Immature natural killer cell (primary cell): ENCODE results near the gene GHDC. TPM values are rescaled to one million over a fixed set of nuclear protein-coding genes. Genes with fewer than 3 reads are reported as not detected.

ENCODE experiments used
- DNase-seq, 3 donors: peaks; one replicate each; pipeline ENCODE4 v3.0.0; 2022; ENCODE audit warnings: mixed read lengths in 1 of 3
- H3K27ac Mint-ChIP-seq, 6 donors: one replicate each; pipeline ENCODE4 v1.8.0; 2020; ENCODE audit warnings: mixed read lengths in 6 of 6, mild to moderate bottlenecking in 5 of 6, inconsistent platforms in 4 of 6, moderate library complexity in 3 of 6
- H3K27me3 Mint-ChIP-seq, 3 donors: one replicate each; pipeline ENCODE4 v1.8.0; 2020 to 2021; ENCODE audit warnings: low read depth in 3 of 3, mild to moderate bottlenecking in 3 of 3, mixed read lengths in 3 of 3, moderate library complexity in 3 of 3, inconsistent platforms in 1 of 3
- H3K36me3 Mint-ChIP-seq, 3 donors: one replicate each; pipeline ENCODE4 v1.8.0; 2020; ENCODE audit warnings: mixed read lengths in 3 of 3, inconsistent platforms in 2 of 3, mild to moderate bottlenecking in 2 of 3
- H3K4me1 Mint-ChIP-seq, 2 donors: one replicate each; pipeline ENCODE4 v1.8.0; 2020; ENCODE audit warnings: inconsistent platforms in 2 of 2, mild to moderate bottlenecking in 2 of 2, mixed read lengths in 2 of 2, moderate library complexity in 1 of 2
- H3K4me3 Mint-ChIP-seq, 5 donors: one replicate each; pipeline ENCODE4 v1.8.0; 2020; ENCODE audit warnings: mild to moderate bottlenecking in 5 of 5, mixed read lengths in 5 of 5, inconsistent platforms in 3 of 5, moderate library complexity in 3 of 5
- H3K9me3 Mint-ChIP-seq, 6 donors: one replicate each; pipeline ENCODE4 v1.8.0; 2020; ENCODE audit warnings: mild to moderate bottlenecking in 6 of 6, mixed read lengths in 6 of 6, inconsistent platforms in 4 of 6, moderate library complexity in 3 of 6
- polyA plus RNA-seq, 3 donors: library from polyadenylated mRNA; unstranded; fragments of 300-500 nt; fragmentation: Illumina TruSeq; gene quantifications; one replicate each; pipeline ENCODE4 v1.2.3, GENCODE V29; 2021

The GHDC gene
- polyA plus RNA-seq, 3 donors from 2014 or later, result 15.8 to 21.1 (median 19.9) TPM

DNA sequence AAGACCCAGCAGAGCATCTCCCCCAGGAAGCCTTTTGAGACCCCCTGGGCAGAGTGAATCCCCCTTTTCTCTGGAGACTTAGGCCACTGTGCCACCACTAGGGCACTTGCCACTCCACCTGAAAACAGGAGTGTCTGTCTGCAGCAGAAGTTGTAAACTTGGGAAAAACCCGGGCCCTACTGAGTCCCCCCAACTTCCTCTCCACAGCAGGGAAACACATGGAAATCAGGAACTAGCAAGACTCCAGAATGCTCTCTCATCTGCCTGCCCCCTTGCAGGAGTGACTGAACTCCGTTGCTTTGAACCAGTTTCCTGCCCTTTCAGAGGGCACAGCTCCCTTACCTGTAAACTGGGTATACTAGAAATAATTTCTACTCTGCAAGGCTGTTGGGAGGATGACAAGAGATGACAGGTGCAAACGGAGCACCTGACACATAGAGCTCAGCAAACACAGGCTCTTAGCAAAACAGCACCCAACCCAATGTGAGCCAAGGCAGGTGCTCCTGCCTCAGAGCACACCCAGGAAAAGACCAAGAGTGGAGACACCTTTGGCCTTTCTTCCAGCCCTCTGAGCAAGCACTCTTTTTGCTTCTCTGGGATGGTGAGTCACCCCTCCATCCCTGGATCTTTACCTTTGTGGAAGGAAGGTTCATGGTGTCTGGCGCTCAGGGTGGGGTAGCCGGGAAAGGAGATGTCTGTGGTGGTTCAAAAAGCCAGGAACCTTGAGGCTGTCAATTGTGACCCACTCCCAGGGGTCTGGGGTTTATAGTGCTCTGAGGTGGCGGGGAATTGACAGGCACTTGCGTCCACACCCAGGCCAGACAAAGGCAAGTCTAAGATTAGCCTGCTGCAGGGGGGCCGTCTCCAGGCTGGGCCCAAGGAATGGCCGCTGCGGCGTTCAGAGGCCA is 9.3 kb downstream of the GHDC start, which contains the start of gene HCRT:
HCRT (minus strand) TSS at position 740 of the 908 bp plus-strand sequence; CDS start at position 653, 87 bp downstream.
- no peaks in the 10 kb centered on the region for H3K9me3 Mint-ChIP-seq
- peak within 1 kb of the TSS in 4 of 6 donors; percentile 71 to 81 (median 74) for H3K27ac Mint-ChIP-seq
- H3K36me3 Mint-ChIP-seq, result peaks cover 0 to under 1% (median 0%) of the 10 kb centered on the region in 3 donors
- peaks cover 0 to 7% (median 3%) of the 10 kb centered on the region in 3 donors for H3K27me3 Mint-ChIP-seq
- no peak for DNase-seq
- H3K4me3 Mint-ChIP-seq, result peak within 1 kb of the TSS; percentile 80 to 95 (median 92)
- H3K4me1 Mint-ChIP-seq, result peaks cover 34 to 38% of the 10 kb centered on the region in 2 donors

DNA sequence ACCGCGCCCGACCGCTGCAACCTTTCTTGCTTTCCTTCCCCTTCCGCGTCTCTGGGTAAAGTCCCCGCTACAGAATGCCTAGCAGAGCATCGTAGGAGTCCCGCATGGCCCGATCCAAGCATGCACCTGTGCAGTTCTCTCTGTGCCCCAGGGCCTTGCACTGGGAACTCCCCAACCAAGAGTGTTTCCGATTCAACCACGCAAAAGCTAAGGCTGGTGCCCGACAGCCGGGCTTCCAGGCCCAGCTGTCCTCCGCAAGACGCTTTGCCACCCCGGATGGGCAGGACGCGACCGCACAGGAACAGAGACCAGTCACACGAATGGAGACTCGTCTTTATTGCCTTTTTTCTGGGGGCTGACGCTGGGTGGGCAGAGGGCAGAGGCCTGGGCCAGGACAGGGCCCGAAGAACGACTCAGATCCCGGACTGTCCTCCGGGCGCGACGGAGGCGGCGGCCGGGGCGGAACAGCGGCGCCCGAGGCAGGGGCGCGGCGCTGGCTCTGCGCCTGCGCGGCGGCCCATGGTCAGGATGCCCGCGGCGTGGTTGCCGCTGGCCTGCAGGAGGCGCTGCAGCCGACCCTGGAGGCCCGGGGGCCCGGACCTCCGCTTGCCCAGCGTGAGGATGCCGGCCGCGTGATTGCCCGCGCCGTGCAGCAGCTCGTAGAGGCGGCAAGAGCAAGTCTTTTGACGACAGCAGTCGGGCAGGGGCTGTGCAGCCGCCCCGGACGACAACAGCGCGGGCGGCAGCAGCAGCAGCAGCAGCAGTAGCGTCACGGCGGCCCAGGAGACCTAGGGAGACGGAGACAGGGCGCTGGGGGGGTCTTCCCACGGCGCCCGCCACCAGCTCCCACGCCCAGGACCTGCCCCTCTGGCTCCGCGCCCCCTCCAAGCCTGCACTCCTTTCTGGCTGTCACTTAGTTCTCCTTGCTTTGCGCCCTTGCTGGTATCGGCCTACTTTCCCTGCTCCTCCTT is 10.3 kb downstream of the GHDC start:
- peak overlapping the region; percentile 70 to 96 (median 88) for H3K27ac Mint-ChIP-seq
- H3K4me1 Mint-ChIP-seq, result peaks cover 40 to 45% of the 10 kb centered on the region in 2 donors
- H3K36me3 Mint-ChIP-seq, result no peaks in the 10 kb centered on the region
- H3K9me3 Mint-ChIP-seq, result no peaks in the 10 kb centered on the region
- DNase-seq, result peak; percentile 82 to 86 (median 86)
- H3K27me3 Mint-ChIP-seq, result peaks cover 0 to 12% (median 4%) of the 10 kb centered on the region in 3 donors
- H3K4me3 Mint-ChIP-seq, result peak overlapping the region; percentile 89 to 95 (median 94)

DNA sequence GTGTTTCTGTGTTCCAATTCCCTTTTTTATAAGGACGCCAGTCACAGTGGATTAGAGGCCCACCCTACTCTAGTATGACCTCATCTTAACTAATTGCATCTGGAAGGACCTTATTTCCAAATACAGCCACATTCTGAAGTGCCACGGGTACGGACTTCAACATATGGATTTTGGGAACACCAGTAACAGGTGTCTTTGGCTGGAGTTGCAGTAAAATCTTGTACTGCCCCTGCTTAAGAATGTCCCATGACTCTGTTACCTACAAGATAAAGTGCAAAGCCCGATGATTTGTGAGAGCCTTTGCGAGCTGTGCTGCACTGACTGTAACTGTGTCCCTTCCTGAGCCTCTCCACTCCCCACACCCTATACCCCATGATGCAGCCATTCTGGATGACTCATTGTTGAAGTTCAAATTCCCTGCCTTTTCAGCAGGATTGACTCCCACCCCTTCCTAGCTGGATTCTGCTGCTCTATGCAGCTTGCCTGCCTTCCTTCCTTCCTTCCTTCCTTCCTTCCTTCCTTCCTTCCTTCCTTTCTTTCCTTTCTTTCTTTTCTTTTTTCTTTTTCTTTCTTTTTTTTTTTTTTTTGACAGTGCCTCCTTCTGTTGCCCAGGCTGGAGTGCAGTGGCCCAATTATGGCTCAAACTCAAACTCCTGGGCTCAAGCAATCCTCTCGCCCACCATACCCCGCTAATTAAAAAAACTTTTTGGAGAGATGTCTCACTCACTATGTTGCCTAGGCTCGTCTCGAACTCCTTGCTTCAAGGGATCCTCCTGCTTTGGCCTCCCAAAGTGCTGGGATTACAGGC is 11.2 kb downstream of the GHDC start:
- Mint-ChIP-seq H3K4me1 (peaks cover 43 to 45% of the 10 kb centered on the region in 2 donors), H3K36me3 (no peaks in the 10 kb centered on the region), H3K4me3 (peak overlapping the region; percentile 89 to 95 (median 94)), H3K9me3 (no peaks in the 10 kb centered on the region), H3K27ac (peak overlapping the region; percentile 70 to 96 (median 88)), H3K27me3 (peaks cover 2 to 12% (median 4%) of the 10 kb centered on the region in 3 donors)
- DNase-seq, result no peak

DNA sequence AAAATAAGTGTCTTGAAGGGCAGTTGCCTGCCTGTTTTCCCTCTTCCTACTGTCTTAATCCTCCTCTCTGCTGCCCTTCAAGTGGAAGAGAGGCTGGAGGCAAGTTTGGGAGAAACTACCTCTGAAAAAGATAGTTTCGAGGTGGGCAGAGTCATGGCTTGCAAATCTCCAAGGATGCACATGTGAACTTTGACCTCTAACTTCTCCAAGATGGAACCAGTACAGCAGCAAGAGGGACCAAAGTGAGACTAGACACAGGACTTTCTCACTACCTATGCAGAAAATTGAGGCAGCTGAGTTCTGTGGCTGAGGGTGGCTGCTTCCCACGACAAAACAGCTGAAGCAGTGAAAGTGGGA is 12.5 kb downstream of the GHDC start:
- Mint-ChIP-seq H3K36me3 (no peaks in the 10 kb centered on the region), H3K4me3 (peak overlapping the region in 4 of 5 donors; percentile 53 to 66 (median 63)), H3K27ac (peak overlapping the region in 1 of 6 donors; percentile 11), H3K4me1 (peaks cover 43 to 45% of the 10 kb centered on the region in 2 donors), H3K9me3 (no peaks in the 10 kb centered on the region), H3K27me3 (peaks cover 2 to 15% (median 5%) of the 10 kb centered on the region in 3 donors)
- no peak for DNase-seq

DNA sequence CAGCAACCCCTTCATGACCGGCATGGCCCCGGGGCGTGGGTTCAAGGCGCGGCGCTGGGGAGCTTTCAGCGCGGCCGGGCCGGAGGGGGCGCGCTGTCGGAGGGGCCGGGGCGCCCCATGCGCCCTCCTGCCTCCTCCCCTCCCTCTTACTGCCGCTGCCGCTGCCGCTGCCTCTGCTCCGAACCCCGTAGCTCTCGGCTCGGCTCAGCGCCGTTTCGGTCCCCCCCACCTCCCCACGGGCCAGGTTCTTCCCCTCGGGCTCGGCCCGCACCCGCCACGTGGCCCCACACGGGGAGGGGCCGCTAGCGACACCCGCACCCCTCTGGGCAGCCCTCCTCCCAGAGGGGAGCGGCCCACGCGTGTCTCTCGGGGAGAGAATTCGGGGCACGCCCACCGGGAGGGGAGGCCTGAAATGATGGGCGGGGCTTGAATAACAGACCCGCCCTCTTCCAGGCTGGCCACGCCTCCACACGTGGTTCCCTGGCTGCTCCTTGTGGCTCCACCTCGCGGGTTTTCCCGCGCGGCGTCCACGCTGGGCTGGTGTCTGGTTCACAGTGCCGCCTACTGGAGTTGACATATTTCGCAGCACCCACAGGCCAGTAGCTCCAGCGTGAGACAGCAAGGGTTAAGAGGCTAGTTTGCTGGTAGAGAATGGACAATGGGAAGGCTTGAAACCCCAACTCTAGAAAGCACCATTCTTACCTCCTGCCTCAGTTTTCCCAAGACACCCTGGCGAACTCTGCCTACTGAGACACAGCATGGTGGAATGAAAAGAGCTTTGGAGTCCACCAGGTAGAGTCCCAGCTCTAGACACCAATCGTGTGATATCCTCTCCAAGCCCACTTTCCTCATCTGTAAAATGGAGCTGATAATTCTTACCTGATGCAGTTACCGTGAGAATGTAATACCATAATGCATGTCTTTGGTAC is 13.1 kb downstream of the GHDC start, which contains the start of gene KCNH4:
KCNH4 (minus strand) TSS at position 221 of the 929 bp plus-strand sequence; CDS start at position 24, 197 bp downstream.
- H3K36me3 Mint-ChIP-seq, result no peaks in the 10 kb centered on the region
- DNase-seq, result peak; percentile 79 to 84 (median 81)
- H3K4me1 Mint-ChIP-seq, result peaks cover 43 to 45% of the 10 kb centered on the region in 2 donors
- H3K27me3 Mint-ChIP-seq, result peaks cover 2 to 15% (median 6%) of the 10 kb centered on the region in 3 donors
- peak within 1 kb of the TSS in 1 of 6 donors; percentile 11 for H3K27ac Mint-ChIP-seq
- H3K4me3 Mint-ChIP-seq, result peak within 1 kb of the TSS; percentile 51 to 73 (median 65)
- H3K9me3 Mint-ChIP-seq, result no peaks in the 10 kb centered on the region

DNA sequence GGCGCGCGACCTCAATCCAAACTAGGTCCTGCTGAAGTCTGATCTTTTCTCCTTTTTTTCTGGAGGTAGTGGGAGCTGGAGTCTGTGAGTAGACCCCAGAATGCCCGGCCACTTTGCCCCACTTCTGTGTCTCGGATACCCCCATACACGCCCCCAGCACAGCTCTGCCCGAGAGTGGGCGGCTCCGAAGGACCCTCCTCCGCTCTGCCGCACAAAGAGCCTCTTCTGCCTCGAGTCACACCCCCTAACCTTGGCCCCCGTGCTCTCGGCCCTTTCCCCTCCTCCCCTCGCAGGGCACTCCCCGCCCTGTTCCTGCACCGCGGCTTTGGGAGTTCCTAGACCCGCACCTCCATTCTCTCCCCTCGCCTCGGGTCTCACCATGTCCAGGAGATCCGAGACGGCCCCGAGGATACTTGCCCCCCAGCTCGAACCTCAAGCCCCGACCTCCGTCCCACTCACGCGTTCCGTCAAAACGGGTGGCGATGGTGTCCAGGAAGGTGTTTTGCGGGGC is 13.8 kb downstream of the GHDC start:
- Mint-ChIP-seq H3K36me3 (peaks cover 0 to 2% (median 0%) of the 10 kb centered on the region in 3 donors), H3K27me3 (peaks cover 2 to 17% (median 6%) of the 10 kb centered on the region in 3 donors), H3K4me1 (peaks cover 43 to 45% of the 10 kb centered on the region in 2 donors), H3K9me3 (no peaks in the 10 kb centered on the region), H3K27ac (no peak overlapping the region), H3K4me3 (peak overlapping the region; percentile 35 to 73 (median 51))
- no peak for DNase-seq

DNA sequence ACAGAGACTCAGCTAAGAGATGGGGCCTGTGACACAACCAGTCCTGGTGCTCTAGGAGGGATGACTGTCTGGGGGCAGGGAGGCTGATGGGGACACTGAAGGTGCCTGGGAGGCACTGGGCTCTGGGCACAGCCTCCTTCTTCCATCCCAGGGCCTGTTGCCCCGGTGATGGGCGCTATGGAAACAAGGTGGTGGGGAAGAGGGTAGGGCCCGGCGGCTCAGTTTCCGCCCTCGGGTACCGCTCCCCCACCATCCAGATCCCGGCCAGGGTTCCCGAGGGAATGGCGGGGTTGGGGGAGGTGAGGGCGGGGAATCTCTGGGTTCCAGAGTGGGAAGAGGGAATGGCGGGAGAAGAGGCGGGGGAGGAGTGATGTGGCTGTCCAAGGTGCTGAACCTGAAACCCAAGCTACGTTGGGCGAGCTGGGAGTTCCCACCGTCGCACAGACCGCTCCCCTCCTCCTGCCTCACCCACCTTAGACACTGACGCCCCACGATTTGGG is 14.3 kb downstream of the GHDC start:
- no peak overlapping the region for H3K27ac Mint-ChIP-seq
- peaks cover 2 to 16% (median 7%) of the 10 kb centered on the region in 3 donors for H3K27me3 Mint-ChIP-seq
- H3K4me1 Mint-ChIP-seq, result peaks cover 42 to 44% of the 10 kb centered on the region in 2 donors
- H3K36me3 Mint-ChIP-seq, result peaks cover 0 to 7% (median 0%) of the 10 kb centered on the region in 3 donors
- DNase-seq, result no peak
- no peaks in the 10 kb centered on the region for H3K9me3 Mint-ChIP-seq
- H3K4me3 Mint-ChIP-seq, result peak overlapping the region; percentile 35 to 73 (median 53)

DNA sequence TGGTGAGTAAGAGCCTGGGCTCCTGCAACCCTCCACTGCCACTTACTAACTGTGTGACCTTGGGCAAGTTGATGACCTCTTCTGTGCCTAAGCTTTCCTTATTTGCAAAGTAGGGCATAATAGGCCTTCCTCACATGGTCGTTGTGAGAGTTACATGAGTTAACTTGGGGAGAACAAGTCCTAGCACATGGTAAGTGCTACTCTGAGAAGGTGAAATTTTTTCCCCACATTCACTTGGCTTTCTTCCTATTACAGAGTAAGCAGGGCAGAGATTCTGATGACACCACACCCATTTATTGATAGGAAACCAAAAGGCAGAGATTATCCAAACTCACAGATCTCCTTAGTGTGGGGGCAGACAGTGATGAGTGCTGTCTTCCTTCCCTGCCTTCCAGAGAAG is 15.0 kb downstream of the GHDC start:
- Mint-ChIP-seq H3K4me1 (peaks cover 38% of the 10 kb centered on the region in 2 donors), H3K36me3 (peaks cover 0 to 7% (median 0%) of the 10 kb centered on the region in 3 donors), H3K27ac (peak overlapping the region in 1 of 6 donors; percentile 21), H3K9me3 (no peaks in the 10 kb centered on the region), H3K27me3 (peaks cover 2 to 15% (median 12%) of the 10 kb centered on the region in 3 donors), H3K4me3 (peak overlapping the region in 4 of 5 donors; percentile 22 to 54 (median 32))
- no peak for DNase-seq

DNA sequence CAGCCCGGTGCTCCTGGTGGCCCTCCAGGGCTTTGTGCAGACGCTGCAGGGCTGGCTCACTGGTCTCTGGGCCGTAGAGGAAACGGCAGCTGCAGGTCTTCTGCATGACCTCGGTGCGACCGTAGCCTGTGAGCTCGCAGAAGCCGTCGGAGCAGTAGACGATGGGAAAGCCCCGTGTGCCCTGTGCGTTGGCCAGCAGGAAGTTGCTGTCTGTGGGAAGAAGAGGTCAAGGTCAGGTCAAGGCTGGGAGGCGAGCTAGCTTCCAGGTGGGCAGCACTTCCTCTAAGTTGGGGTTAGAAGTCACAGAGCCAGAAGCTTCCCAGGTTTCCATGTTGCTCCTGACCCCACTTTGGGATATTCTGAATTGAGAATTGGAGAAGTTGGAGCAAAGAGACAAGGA is 15.5 kb downstream of the GHDC start:
- Mint-ChIP-seq H3K9me3 (no peaks in the 10 kb centered on the region), H3K36me3 (peaks cover 0 to 7% (median 0%) of the 10 kb centered on the region in 3 donors), H3K27me3 (peaks cover 2 to 15% (median 11%) of the 10 kb centered on the region in 3 donors), H3K27ac (peak overlapping the region in 2 of 6 donors; percentile 21 to 69), H3K4me1 (peaks cover 33 to 36% of the 10 kb centered on the region in 2 donors), H3K4me3 (peak overlapping the region in 1 of 5 donors; percentile 14)
- no peak for DNase-seq

DNA sequence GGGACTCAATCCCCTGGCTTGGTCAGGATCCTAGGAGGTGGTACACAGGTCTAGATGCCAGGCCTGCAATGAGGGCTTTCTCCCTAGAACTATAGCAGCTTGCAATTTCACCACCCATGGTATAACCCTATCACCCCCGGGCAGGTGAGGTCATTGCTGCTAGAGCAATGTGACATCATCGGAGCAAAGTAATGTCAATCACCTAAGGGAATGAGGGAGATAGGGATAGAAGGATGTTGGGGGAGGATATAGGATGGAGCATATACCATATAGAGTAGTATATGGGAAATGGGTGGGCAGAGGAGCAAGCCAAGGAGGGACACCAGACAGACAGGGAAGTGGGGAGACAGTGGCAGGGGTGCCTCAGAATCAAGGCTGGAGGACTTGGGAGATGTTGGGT is 16.6 kb downstream of the GHDC start:
- peaks cover 0 to 7% (median 0%) of the 10 kb centered on the region in 3 donors for H3K36me3 Mint-ChIP-seq
- H3K27me3 Mint-ChIP-seq, result peaks cover 2 to 14% (median 9%) of the 10 kb centered on the region in 3 donors
- DNase-seq, result no peak
- no peak overlapping the region for H3K4me3 Mint-ChIP-seq
- no peak overlapping the region for H3K27ac Mint-ChIP-seq
- H3K9me3 Mint-ChIP-seq, result no peaks in the 10 kb centered on the region
- peaks cover 22 to 25% of the 10 kb centered on the region in 2 donors for H3K4me1 Mint-ChIP-seq

DNA sequence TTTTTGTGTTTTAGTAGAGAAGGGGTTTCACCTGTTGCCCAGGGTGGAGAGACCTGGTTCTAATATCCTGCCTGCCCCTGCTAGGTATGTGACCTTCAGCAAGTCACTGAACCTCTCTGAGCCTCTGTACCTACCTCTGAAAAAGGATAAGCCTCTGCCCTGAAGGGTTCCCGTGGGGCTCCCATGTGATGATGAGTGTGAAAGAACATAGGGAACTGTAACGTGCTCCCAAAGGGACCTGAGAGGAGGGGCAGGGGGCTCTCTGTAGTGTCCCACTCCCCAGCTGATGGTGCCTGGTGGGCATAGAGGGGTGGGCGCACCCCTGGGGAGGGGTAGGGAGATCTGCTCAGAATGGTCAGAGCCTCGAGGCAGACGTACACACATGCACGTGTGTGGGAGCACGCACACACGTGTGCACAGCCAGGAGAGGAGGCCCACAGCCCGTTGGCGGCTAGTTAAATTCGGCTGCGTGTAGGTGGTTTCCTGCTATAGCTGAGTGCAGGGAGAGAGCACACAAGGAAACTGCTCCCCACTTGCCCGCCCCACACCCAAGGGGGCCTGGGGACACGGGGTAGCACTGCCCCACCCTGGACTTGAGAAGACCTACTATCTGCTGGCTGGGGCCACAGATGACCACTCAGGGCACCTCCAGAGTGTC is 20.0 kb downstream of the GHDC start:
- Mint-ChIP-seq H3K4me1 (peaks cover 2 to 4% of the 10 kb centered on the region in 2 donors), H3K9me3 (no peaks in the 10 kb centered on the region), H3K36me3 (peaks cover 0 to 7% (median 0%) of the 10 kb centered on the region in 3 donors), H3K27ac (no peak overlapping the region), H3K4me3 (no peak overlapping the region), H3K27me3 (peaks cover 2 to 8% (median 6%) of the 10 kb centered on the region in 3 donors)
- no peak for DNase-seq
